Mesodermal cell (in vitro differentiated cells): ENCODE data around the gene ZNF860.
"Not testable (repeated sequence)": the region's sequence is repeated elsewhere in the genome, so short reads cannot be mapped to it uniquely, and the experiment has no call there.

Experiments used
- H3K27ac ChIP-seq: 2 replicates; pipeline ENCODE4 v1.7.0; 2013; ENCODE audit warnings: mild to moderate bottlenecking, low read depth, low read length, moderate library complexity; ENCODE audit not compliant: severe bottlenecking
- H3K36me3 ChIP-seq: 2 replicates; pipeline ENCODE4 v1.7.1; 2013; ENCODE audit warnings: mild to moderate bottlenecking, low read length, moderate library complexity; ENCODE audit not compliant: control insufficient read depth, insufficient read depth
- H3K4me1 ChIP-seq: one replicate; pipeline ENCODE4 v1.7.1; 2013; ENCODE audit warnings: mild to moderate bottlenecking, low read length; ENCODE audit not compliant: insufficient read depth, control insufficient read depth, poor library complexity, severe bottlenecking
- H3K4me3 ChIP-seq: 2 replicates; pipeline ENCODE4 v1.7.0; 2013; ENCODE audit warnings: low read length, control low read depth, mild to moderate bottlenecking; ENCODE audit not compliant: insufficient read depth, poor library complexity, severe bottlenecking; ENCODE audit errors: extremely low read depth
- H3K9me3 ChIP-seq: 2 replicates; pipeline ENCODE4 v1.7.1; 2013; ENCODE audit warnings: mild to moderate bottlenecking, low read length, moderate library complexity; ENCODE audit not compliant: control insufficient read depth
- WGBS, 2 experiments: methylation state at CpG; one replicate each; pipeline ENCODE4 v1.1.5; 2013; ENCODE audit warnings: missing lambda C conversion rate in 2 of 2; ENCODE audit not compliant: insufficient coverage in 2 of 2; 5-methylcytosine and 5-hydroxymethylcytosine counted together

Gene ZNF860

DNA sequence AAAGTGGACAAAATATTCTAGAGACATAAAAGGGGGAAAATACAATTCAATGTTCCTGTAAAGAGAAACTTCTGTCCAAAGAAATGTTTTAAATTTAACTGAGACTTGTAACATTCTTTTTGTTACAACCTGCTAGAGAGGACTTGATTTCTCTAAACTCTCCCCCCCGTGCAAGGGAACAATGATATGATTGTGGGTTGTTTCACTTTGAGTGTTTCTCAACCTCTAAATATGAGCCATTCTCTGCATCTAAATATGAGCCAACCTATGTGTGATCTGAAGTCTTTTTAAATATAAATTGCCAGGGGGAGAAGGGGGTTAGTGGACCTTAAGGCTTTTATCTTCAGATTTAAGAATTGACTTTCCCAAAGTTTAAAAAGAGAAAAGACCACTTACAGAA is 14.6 kb downstream of the ZNF860 start:
- Histone ChIP-seq H3K27ac (no peak overlapping the region), H3K4me3 (no peak overlapping the region), H3K36me3 (no peaks in the 10 kb centered on the region), H3K9me3 (peaks cover 15% of the 10 kb centered on the region), H3K4me1 (no peaks in the 10 kb centered on the region)
- no CpG with 5 or more reads among the region's 1 CpG for WGBS, 2 experiments

DNA sequence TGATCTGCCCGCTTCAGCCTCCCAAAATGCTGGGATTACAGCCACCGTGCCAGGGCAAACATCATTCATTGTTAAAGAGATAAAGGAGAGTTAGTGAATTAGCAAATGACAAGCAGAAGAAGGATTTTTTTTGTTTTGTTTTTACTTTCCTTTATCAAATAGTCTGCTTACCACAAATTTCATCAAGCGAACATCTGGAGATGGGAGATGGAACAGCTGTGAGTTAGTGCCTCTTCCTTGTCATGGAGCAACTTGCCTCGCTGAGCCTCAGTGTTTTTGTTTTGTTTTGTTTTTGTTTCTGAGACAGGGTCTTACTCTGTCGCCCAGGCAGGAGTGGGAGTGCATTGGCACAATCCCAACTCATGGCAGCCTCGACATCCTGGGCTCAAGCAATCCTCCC is 15.9 kb downstream of the ZNF860 start:
- 84 to 98% methylated on average over 2 to 4 of the region's 6 CpGs for WGBS, 2 experiments
- H3K4me1 ChIP-seq, result no peaks in the 10 kb centered on the region
- no peak overlapping the region for H3K4me3 ChIP-seq
- peaks cover 15% of the 10 kb centered on the region for H3K9me3 ChIP-seq
- no peaks in the 10 kb centered on the region for H3K36me3 ChIP-seq
- no peak overlapping the region for H3K27ac ChIP-seq

DNA sequence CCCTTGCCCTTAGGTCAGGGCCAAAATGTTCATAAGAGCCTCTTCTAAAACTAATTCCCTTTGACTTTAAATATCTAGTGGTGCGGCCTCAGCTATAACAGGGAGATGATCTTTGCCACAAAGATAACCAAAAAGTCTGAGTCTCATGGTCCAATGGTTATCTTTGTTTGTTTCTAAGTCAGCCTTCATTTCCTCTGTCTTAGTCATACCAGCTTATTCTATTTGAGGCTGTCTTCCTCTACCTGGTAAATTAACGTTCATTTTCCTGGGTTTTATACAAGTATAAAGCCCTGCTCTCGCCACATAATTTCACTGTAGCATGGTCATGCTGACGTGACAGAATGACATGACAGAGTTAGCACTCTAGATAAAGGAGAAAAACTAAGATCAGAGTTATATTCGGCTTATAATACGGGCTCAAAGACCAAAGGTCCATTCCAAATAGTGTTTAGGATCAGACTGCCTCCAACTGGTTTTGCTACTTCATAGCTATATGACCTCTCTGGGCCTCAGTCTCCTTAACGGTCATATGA is 18.4 kb downstream of the ZNF860 start:
- H3K36me3 ChIP-seq, result no peaks in the 10 kb centered on the region
- H3K4me1 ChIP-seq, result no peaks in the 10 kb centered on the region
- 90 to 91% methylated on average over 6 of the region's 7 CpGs for WGBS, 2 experiments
- peaks cover 6% of the 10 kb centered on the region for H3K9me3 ChIP-seq
- no peak overlapping the region for H3K27ac ChIP-seq
- no peak overlapping the region for H3K4me3 ChIP-seq

DNA sequence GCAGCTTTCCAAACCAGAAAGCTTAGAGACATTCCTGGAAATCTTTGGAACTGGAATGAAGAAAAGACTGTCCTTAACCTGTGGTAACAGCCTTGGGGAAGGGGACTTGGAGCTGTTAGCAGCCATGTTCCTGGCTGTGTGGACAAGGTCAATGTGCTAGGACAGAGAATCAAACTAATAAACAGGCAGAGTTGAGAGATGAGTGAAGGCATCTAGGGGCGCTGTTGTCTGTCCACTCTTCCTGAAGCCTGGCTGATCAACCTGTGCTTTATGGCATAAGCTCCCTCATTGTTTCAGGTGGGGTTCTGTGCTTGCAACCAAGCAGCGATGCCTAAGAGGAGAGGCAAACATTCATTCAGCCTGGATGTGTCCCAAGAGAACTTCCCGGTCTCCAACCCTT is 19.3 kb downstream of the ZNF860 start:
- 84 to 100% methylated on average over 1 to 2 of the region's 3 CpGs for whole genome bisulfite sequencing, 2 experiments
- Histone ChIP-seq H3K36me3 (no peaks in the 10 kb centered on the region), H3K4me1 (no peaks in the 10 kb centered on the region), H3K27ac (no peak overlapping the region), H3K4me3 (no peak overlapping the region), H3K9me3 (peaks cover under 1% of the 10 kb centered on the region)

DNA sequence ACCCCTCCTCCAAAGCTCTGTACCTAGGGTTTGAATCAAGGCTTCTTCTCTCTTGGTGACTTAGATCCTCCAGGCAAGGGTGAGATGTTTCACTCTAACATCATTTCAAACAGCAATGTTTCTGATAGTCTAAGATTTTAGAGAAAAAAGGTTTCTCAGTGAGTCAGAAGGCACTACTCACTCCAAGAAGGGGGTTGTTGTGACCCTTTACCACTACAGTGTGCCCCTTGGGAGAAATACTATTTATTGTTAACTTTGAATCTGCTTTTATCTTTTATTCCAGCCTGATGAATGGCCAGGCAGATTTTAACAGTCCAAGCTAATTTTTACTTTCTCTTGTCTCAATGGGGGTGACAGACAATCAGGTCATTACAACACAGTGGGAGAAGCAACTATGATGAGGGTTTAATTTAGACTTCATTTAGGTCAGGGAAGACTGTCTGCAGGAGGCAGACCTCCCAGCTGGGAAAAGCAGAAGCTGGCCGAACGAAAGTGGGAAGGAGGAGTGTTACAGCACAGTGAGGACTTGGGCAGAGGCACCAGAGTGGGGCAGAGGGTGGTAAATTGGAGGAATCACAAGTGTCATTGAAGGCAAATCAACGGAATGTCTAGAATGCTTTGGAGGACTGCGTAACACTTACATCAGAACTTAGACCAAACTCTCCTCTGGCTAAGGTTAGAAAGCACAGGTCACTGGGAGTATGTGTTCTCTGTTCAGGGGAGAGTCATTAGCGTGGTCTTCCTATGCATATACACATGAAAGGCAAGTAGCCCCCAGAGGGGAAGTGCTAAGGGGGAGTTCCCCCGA is 21.2 kb downstream of the ZNF860 start:
- Histone ChIP-seq H3K9me3 (no peaks in the 10 kb centered on the region), H3K36me3 (no peaks in the 10 kb centered on the region), H3K27ac (no peak overlapping the region), H3K4me1 (no peaks in the 10 kb centered on the region), H3K4me3 (no peak overlapping the region)
- 42 to 45% methylated on average over 5 of the region's 6 CpGs for WGBS, 2 experiments

DNA sequence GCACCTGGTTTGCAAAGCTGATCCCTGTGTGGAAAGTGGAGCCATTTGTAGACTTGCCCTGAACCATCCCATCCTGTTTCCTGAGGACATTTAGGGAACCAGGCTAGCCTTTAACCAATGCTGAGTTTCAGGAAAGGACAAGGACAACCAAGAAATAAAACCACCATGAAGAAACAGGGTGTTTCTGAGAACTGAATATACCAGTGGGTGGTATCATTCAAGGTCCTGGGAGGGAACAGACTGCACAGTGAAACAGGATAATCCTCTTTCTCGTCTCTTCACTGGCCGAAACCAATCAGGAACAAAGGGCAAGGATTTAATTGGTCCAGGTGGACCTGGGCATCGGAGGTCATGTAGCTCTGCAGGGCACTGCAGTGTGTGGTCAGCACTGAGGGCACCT is 21.8 kb downstream of the ZNF860 start:
- Histone ChIP-seq H3K4me1 (no peaks in the 10 kb centered on the region), H3K4me3 (no peak overlapping the region), H3K9me3 (no peaks in the 10 kb centered on the region), H3K27ac (no peak overlapping the region), H3K36me3 (no peaks in the 10 kb centered on the region)
- WGBS, 2 experiments, result 87 to 88% methylated on average over 3 of the region's 3 CpGs

DNA sequence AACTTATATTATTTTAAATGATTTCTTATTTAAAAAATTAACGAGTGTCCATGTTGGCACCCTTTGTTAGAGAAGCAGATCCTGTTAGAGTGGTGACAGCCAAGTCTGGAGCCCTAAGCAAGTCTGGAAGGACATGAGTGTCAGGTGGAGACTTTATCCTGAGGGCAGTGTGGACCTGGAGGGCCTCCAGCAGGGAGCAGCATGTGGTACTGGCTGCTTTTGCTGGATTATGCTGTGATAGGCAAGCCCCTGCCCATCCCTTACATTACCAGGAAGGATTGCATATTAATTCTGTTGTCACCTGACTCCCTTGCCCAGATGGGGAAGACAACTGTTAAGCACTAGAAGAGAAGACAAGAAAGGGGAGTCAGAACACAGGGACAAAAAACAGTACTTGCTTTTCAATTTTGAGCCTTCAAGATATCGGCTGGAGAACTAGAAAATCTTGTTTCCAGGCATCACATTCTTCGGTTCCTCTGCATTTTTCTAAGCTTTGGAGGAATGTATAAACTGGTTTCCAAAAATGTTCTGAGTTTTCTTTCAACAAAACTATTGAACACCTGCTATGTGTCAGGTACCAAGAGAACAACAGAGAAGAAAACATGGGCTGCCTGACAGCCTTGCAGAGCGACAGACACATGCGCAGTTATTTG is 22.7 kb downstream of the ZNF860 start:
- Histone ChIP-seq H3K9me3 (no peaks in the 10 kb centered on the region), H3K36me3 (no peaks in the 10 kb centered on the region), H3K27ac (no peak overlapping the region), H3K4me1 (no peaks in the 10 kb centered on the region), H3K4me3 (no peak overlapping the region)
- WGBS, 2 experiments, result 96 to 100% methylated on average over 2 to 4 of the region's 5 CpGs

DNA sequence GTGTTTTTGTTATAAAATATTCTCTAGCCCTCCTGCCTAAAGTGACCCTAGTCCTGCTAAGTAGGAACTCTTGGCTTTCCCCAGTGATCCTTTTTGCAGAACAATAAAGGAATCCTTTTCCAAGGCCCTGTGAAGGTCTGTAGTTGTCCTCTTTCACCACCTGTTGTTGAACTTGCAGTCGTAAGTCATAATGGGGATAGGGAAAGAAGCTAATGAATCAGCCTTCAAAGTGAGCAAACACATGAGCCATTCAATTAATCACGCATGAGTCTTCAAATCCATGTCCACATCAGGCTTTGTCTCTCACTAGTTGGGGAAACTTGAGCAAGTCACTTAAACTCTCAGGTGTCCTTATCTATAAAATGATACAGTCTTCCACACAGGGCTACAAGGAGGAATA is 27.6 kb downstream of the ZNF860 start:
- H3K9me3 ChIP-seq, result no peaks in the 10 kb centered on the region
- H3K4me1 ChIP-seq, result no peaks in the 10 kb centered on the region
- H3K4me3 ChIP-seq, result no peak overlapping the region
- no peaks in the 10 kb centered on the region for H3K36me3 ChIP-seq
- 92 to 100% methylated on average over 2 of the region's 2 CpGs for WGBS, 2 experiments
- no peak overlapping the region for H3K27ac ChIP-seq

DNA sequence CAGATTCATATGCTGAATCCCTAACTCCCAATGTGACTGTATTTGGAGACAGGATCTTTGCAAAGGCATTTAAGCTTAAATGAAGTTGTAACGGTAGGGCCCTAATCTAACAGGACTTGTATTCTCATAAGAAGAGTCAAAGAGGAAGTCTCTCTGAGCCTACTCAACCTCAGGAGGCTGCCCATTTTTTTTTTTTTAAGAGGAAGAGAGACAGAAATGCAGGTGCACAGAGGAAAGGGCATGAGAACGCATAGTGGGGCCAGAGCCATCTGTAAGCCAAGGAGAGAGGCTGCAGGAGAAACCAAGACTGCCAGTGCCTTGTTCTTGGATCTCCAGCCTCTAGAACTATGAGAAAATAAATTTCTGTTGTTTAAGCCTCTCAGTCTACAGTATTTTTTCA is 28.4 kb downstream of the ZNF860 start:
- Histone ChIP-seq H3K4me3 (no peak overlapping the region), H3K9me3 (no peaks in the 10 kb centered on the region), H3K4me1 (no peaks in the 10 kb centered on the region), H3K27ac (no peak overlapping the region), H3K36me3 (no peaks in the 10 kb centered on the region)
- WGBS, 2 experiments, result 95 to 100% methylated on average over 2 of the region's 2 CpGs

DNA sequence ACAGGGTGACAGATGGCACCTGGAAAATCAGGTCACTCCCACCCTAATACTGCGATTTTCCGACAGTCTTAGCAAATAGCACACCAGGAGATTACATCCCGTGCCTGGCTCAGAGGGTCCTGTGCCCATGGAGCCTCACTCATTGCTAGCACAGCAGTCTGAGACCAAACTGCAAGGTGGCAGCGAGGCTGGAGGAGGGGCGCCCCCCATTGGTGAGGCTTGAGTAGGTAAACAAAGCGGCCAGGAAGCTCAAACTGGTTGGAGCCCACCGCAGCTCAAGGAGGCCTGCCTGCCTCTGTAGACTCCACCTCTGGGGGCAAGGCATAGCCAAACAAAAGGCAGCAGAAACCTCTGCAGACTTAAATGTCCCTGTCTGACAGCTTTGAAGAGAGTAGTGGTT is 29.1 kb downstream of the ZNF860 start:
- H3K9me3 ChIP-seq, H3K27ac ChIP-seq, H3K4me1 ChIP-seq, H3K4me3 ChIP-seq, H3K36me3 ChIP-seq: not testable (repeated sequence)
- WGBS, 2 experiments, result 94% methylated on average over 6 to 7 of the region's 7 CpGs

DNA sequence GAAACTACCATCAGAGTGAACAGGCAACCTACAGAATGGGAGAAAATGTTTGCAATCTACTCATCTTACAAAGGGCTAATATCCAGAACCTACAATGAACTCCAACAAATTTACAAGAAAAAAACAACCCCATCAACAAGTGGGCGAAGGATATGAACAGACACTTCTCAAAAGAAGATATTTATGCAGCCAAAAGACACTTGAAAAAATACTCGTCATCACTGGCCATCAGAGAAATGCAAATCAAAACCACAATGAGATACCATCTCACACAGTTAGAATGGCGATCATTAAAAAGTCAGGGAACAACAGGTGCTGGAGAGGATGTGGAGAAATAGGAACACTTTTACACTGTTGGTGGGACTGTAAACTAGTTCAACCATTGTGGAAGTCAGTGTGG is 34.1 kb downstream of the ZNF860 start:
- not testable (repeated sequence) for H3K4me1 ChIP-seq, H3K9me3 ChIP-seq, H3K4me3 ChIP-seq, H3K36me3 ChIP-seq, H3K27ac ChIP-seq
- 80% methylated on average over 1 of the region's 3 CpGs; no CpG with 5 or more reads in 1 of the 2 experiments for WGBS, 2 experiments
